ENCODE data around the gene RCL1. TPM values are rescaled to one million over a fixed set of nuclear protein-coding genes. Genes with fewer than 3 reads are reported as not detected.

The RCL1 gene
- total and polyA plus RNA-seq, 3 experiments from 2014 or later: 17.7 to 39.1 (median 36.5) TPM

- H3K4me3 ChIP-seq (ENCODE audit: low read length): no peak overlapping the region
- no peaks in the 10 kb centered on the region for H3K27me3 ChIP-seq (ENCODE audit: insufficient read depth, low read length, poor library complexity, severe bottlenecking)
- no peaks in the 10 kb centered on the region for H3K9me3 Mint-ChIP-seq
- H3K36me3 ChIP-seq (ENCODE audit: insufficient read depth, low read length): no peaks in the 10 kb centered on the region
- no peak overlapping the region for H3K27ac ChIP-seq (ENCODE audit: low read depth, low read length)
- DNase-seq: no peak
- peaks cover 4 to 15% (median 6%) of the 10 kb centered on the region in 3 donors for H3K4me1 Mint-ChIP-seq
- no peaks in the 10 kb centered on the region for H3K27me3 Mint-ChIP-seq
- CTCF ChIA-PET: no interaction called here
- no peaks in the 10 kb centered on the region for H3K4me1 ChIP-seq (ENCODE audit: insufficient read depth, low read length)
- H3K27ac Mint-ChIP-seq: peak overlapping the region in 1 of 8 donors; percentile 4
- H3K4me3 Mint-ChIP-seq: no peak overlapping the region
- no peaks in the 10 kb centered on the region for H3K9me3 ChIP-seq (ENCODE audit: low read length)
- H3K36me3 Mint-ChIP-seq: peaks cover 14 to 43% (median 15%) of the 10 kb centered on the region in 3 donors
- POLR2A ChIA-PET: no interaction called here
Measured at GRCh38 chr9:4852419-4852818, 59.7 kb downstream of the RCL1 start.

GRCh38 chr9:4854265-4854590 is 61.5 kb downstream of the RCL1 start:
- Mint-ChIP-seq H3K36me3 (peaks cover 24 to 59% (median 29%) of the 10 kb centered on the region in 3 donors), H3K27ac (no peak overlapping the region), H3K9me3 (no peaks in the 10 kb centered on the region), H3K4me3 (no peak overlapping the region), H3K4me1 (peaks cover 4 to 15% (median 6%) of the 10 kb centered on the region in 3 donors), H3K27me3 (no peaks in the 10 kb centered on the region)
- H3K9me3 ChIP-seq (ENCODE audit: low read length): no peaks in the 10 kb centered on the region
- H3K27ac ChIP-seq (ENCODE audit: low read depth, low read length): peak overlapping the region; percentile 35
- DNase-seq: no peak
- ChIA-PET POLR2A (no interaction called here), CTCF (interaction anchor here (1.0 kb wide), 1 partner anchor 16 kb away, joined by 3 read pairs; no protein-coding TSS in a partner anchor)
- H3K36me3 ChIP-seq (ENCODE audit: insufficient read depth, low read length): no peaks in the 10 kb centered on the region
- no peak overlapping the region for H3K4me3 ChIP-seq (ENCODE audit: low read length)
- H3K4me1 ChIP-seq (ENCODE audit: insufficient read depth, low read length): no peaks in the 10 kb centered on the region
- no peaks in the 10 kb centered on the region for H3K27me3 ChIP-seq (ENCODE audit: insufficient read depth, low read length, poor library complexity, severe bottlenecking)

DNA sequence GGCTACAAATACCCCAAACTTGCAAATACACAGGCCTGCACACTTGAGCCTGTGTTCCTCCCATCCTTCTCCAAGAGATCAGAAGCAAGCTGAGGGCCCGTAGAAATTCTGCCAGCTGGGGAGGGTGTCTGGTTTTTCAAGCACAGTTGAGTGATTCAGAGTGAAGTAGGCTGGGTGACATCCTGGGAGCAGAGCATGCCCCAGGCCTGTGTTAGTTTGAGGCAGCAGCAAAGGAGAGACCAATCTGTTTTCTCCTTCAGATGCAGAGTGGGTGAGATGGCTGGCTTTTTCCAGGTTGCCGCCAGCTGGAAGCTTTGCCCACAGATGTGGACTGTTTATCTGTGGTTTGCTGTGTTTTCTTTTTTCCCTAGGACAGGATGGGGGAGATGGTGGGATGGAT is 63.1 kb downstream of the RCL1 start:
- ChIA-PET POLR2A (no interaction called here), CTCF (no interaction called here)
- Histone ChIP-seq H3K4me3 (ENCODE audit: low read length) (no peak overlapping the region), H3K4me1 (ENCODE audit: insufficient read depth, low read length) (no peaks in the 10 kb centered on the region), H3K27ac (ENCODE audit: low read depth, low read length) (peak overlapping the region; percentile 69), H3K36me3 (ENCODE audit: insufficient read depth, low read length) (peaks cover 7% of the 10 kb centered on the region), H3K9me3 (ENCODE audit: low read length) (no peaks in the 10 kb centered on the region), H3K27me3 (ENCODE audit: insufficient read depth, low read length, poor library complexity, severe bottlenecking) (no peaks in the 10 kb centered on the region)
- DNase-seq: no peak
- Mint-ChIP-seq H3K4me3 (no peak overlapping the region), H3K36me3 (peaks cover 26 to 73% (median 33%) of the 10 kb centered on the region in 3 donors), H3K9me3 (no peaks in the 10 kb centered on the region), H3K4me1 (peaks cover 4 to 15% (median 6%) of the 10 kb centered on the region in 3 donors), H3K27me3 (no peaks in the 10 kb centered on the region), H3K27ac (peak overlapping the region in 1 of 8 donors; percentile 43)

DNA sequence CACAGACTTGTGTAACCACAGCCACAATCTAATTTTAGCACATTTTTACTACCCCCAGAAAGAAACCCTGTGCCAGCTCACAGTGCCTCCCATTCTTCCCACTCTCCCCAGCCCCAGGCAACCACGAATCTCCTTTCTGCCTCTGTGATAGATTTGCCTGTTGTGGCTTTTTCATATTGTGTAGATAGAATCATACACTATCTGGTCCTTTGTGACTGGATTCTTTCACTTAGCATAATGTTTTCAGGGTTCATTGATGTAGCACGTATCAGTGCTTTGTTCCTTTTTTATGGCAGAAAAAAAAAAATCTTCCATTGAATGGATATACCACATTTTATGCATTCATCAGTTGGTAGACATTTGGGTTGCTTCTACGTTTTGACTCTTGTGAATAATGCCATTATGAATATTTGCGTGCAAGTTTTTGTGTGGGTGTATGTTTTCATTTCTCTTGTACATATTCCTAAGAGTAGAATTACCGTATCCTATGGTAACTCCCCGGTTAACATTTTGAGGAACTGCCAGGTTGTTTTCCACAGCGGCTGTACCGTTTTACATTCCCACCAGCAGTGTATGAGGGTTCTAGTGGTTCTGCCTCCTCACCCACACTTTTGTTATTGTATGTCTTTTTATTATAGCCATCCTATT is 64.5 kb downstream of the RCL1 start:
- no peak overlapping the region for H3K4me3 ChIP-seq (ENCODE audit: low read length)
- peaks cover 8% of the 10 kb centered on the region for H3K36me3 ChIP-seq (ENCODE audit: insufficient read depth, low read length)
- peaks cover 3 to 10% (median 4%) of the 10 kb centered on the region in 3 donors for H3K4me1 Mint-ChIP-seq
- H3K4me1 ChIP-seq (ENCODE audit: insufficient read depth, low read length): no peaks in the 10 kb centered on the region
- DNase-seq: no peak
- no peak overlapping the region for H3K4me3 Mint-ChIP-seq
- ChIA-PET POLR2A (no interaction called here), CTCF (interaction anchor here (0.9 kb wide), 1 partner anchor 67 kb away, joined by 3 read pairs; no protein-coding TSS in a partner anchor)
- no peaks in the 10 kb centered on the region for H3K27me3 Mint-ChIP-seq
- H3K27me3 ChIP-seq (ENCODE audit: insufficient read depth, low read length, poor library complexity, severe bottlenecking): no peaks in the 10 kb centered on the region
- H3K9me3 Mint-ChIP-seq: no peaks in the 10 kb centered on the region
- peaks cover 24 to 81% (median 34%) of the 10 kb centered on the region in 3 donors for H3K36me3 Mint-ChIP-seq
- no peak overlapping the region for H3K27ac ChIP-seq (ENCODE audit: low read depth, low read length)
- no peaks in the 10 kb centered on the region for H3K9me3 ChIP-seq (ENCODE audit: low read length)
- peak overlapping the region in 2 of 8 donors; percentile 2 to 25 for H3K27ac Mint-ChIP-seq

GRCh38 chr9:4859035-4859434 is 66.3 kb downstream of the RCL1 start:
- DNase-seq: no peak
- Mint-ChIP-seq H3K27ac (peak overlapping the region in 1 of 8 donors; percentile 29), H3K36me3 (peaks cover 27 to 69% (median 34%) of the 10 kb centered on the region in 3 donors), H3K4me3 (no peak overlapping the region), H3K9me3 (no peaks in the 10 kb centered on the region), H3K4me1 (peaks cover 3 to 10% (median 7%) of the 10 kb centered on the region in 3 donors), H3K27me3 (no peaks in the 10 kb centered on the region)
- H3K27ac ChIP-seq (ENCODE audit: low read depth, low read length): no peak overlapping the region
- CTCF ChIA-PET: no interaction called here
- no peaks in the 10 kb centered on the region for H3K4me1 ChIP-seq (ENCODE audit: insufficient read depth, low read length)
- H3K9me3 ChIP-seq (ENCODE audit: low read length): no peaks in the 10 kb centered on the region
- POLR2A ChIA-PET: no interaction called here
- H3K27me3 ChIP-seq (ENCODE audit: insufficient read depth, low read length, poor library complexity, severe bottlenecking): no peaks in the 10 kb centered on the region
- H3K36me3 ChIP-seq (ENCODE audit: insufficient read depth, low read length): peaks cover 8% of the 10 kb centered on the region
- H3K4me3 ChIP-seq (ENCODE audit: low read length): no peak overlapping the region

DNA sequence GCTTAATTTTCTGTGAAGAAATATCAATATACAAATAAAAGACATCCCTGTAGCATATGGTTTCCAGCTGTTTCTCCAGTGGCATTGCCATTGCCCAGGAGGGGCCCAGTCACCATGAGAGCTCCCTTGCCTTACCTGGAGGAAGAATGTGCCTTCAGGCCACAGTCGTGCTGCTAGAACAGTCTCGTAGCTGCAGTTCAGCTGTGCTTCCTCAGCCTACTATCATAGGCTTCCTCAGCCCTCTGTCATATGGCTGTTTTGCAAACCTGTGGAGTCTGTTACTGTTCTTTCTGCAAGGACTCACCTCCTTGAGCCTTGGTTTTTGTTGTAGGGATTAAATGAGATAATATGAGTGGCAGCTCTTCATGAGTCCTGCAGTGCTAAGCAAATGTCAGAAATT is 67.6 kb downstream of the RCL1 start:
- no peak overlapping the region for H3K4me3 ChIP-seq (ENCODE audit: low read length)
- POLR2A ChIA-PET: no interaction called here
- DNase-seq: no peak
- CTCF ChIA-PET: no interaction called here
- no peaks in the 10 kb centered on the region for H3K4me1 ChIP-seq (ENCODE audit: insufficient read depth, low read length)
- no peaks in the 10 kb centered on the region for H3K27me3 Mint-ChIP-seq
- no peaks in the 10 kb centered on the region for H3K9me3 ChIP-seq (ENCODE audit: low read length)
- no peaks in the 10 kb centered on the region for H3K27me3 ChIP-seq (ENCODE audit: insufficient read depth, low read length, poor library complexity, severe bottlenecking)
- no peak overlapping the region for H3K4me3 Mint-ChIP-seq
- no peak overlapping the region for H3K27ac Mint-ChIP-seq
- peaks cover 3 to 11% (median 3%) of the 10 kb centered on the region in 3 donors for H3K4me1 Mint-ChIP-seq
- H3K36me3 Mint-ChIP-seq: peaks cover 23 to 67% (median 30%) of the 10 kb centered on the region in 3 donors
- peaks cover 8% of the 10 kb centered on the region for H3K36me3 ChIP-seq (ENCODE audit: insufficient read depth, low read length)
- H3K9me3 Mint-ChIP-seq: no peaks in the 10 kb centered on the region
- no peak overlapping the region for H3K27ac ChIP-seq (ENCODE audit: low read depth, low read length)

DNA sequence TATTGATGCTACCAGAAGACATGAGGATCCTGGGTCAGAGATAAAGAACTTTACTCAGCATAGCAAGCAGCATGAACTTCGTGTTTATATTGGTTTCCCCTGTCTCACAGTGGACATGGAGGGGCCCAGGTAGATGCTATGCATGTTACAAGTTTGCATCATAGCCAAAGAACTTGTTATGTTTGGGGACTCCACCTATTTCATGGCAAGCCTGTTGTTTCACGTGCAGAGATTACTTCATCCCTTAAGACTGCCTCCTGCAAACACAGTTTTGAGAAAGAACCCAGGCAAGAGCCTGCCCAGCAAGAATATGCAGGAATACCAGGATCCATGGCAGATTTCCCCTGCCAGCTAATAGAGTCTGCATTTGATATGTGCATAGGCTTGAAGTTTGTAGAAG is 68.4 kb downstream of the RCL1 start:
- H3K36me3 ChIP-seq (ENCODE audit: insufficient read depth, low read length): peaks cover 8% of the 10 kb centered on the region
- CTCF ChIA-PET: no interaction called here
- H3K4me1 Mint-ChIP-seq: peaks cover 3 to 13% (median 3%) of the 10 kb centered on the region in 3 donors
- DNase-seq: no peak
- H3K27ac Mint-ChIP-seq: no peak overlapping the region
- POLR2A ChIA-PET: no interaction called here
- no peak overlapping the region for H3K4me3 ChIP-seq (ENCODE audit: low read length)
- H3K9me3 ChIP-seq (ENCODE audit: low read length): no peaks in the 10 kb centered on the region
- H3K27me3 ChIP-seq (ENCODE audit: insufficient read depth, low read length, poor library complexity, severe bottlenecking): no peaks in the 10 kb centered on the region
- no peaks in the 10 kb centered on the region for H3K9me3 Mint-ChIP-seq
- H3K36me3 Mint-ChIP-seq: peaks cover 23 to 63% (median 29%) of the 10 kb centered on the region in 3 donors
- no peak overlapping the region for H3K4me3 Mint-ChIP-seq
- no peaks in the 10 kb centered on the region for H3K4me1 ChIP-seq (ENCODE audit: insufficient read depth, low read length)
- no peaks in the 10 kb centered on the region for H3K27me3 Mint-ChIP-seq
- H3K27ac ChIP-seq (ENCODE audit: low read depth, low read length): peak overlapping the region; percentile 38

DNA sequence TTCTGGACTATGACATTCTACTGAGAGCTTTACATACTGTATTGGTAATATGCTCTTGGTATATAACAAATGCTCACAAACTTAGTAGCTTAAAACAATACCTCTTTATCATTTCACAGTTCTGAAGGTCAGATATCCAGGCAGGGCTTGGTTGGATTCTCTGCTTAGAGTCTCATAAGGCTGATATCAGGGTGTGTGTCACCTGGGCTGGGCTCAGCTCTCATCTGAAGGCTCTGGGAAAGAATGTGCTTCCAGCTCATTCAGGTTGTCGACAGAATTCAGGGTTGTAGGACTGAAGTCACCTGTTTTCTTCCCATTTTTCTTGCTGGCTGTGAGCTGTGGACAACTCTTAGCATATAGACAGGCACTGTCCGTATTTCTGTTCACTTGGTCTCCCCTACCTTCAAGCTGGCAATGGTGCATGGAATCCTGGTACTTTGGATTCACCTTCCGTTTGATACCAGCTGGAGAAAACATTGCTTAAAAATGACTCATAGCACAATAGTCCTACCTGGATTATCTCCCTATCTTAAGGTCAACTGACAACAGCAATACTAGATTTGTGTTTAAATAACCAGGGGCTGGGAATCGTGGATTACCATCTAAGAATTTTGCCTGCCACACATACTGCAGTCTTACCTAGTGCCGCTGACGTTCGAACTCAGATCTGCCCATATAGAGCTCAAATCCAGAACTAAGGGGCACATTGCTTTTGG is 69.2 kb downstream of the RCL1 start:
- Mint-ChIP-seq H3K36me3 (peaks cover 23 to 56% (median 23%) of the 10 kb centered on the region in 3 donors), H3K27me3 (no peaks in the 10 kb centered on the region), H3K27ac (peak overlapping the region in 3 of 8 donors; percentile 21 to 47 (median 37)), H3K4me1 (peaks cover 3 to 14% (median 3%) of the 10 kb centered on the region in 3 donors), H3K4me3 (no peak overlapping the region), H3K9me3 (no peaks in the 10 kb centered on the region)
- CTCF ChIA-PET: no interaction called here
- Histone ChIP-seq H3K4me3 (ENCODE audit: low read length) (no peak overlapping the region), H3K4me1 (ENCODE audit: insufficient read depth, low read length) (no peaks in the 10 kb centered on the region), H3K27me3 (ENCODE audit: insufficient read depth, low read length, poor library complexity, severe bottlenecking) (no peaks in the 10 kb centered on the region), H3K27ac (ENCODE audit: low read depth, low read length) (peak overlapping the region; percentile 38), H3K36me3 (ENCODE audit: insufficient read depth, low read length) (peaks cover 8% of the 10 kb centered on the region), H3K9me3 (ENCODE audit: low read length) (no peaks in the 10 kb centered on the region)
- DNase-seq: no peak
- POLR2A ChIA-PET: no interaction called here

All from CD8-positive, alpha-beta memory T cell (primary cell).